ENCODE data around the gene IL6R.

- TF ChIP-seq CTCF (IDR thresholded peaks at IDR 0.05): no peak
- TF ChIP-seq POLR2A (IDR thresholded peaks at IDR 0.05): no peak
Measured at GRCh38 chr1:154501423-154502065, 96.4 kb downstream of the IL6R start.
